Right renal pelvis (tissue), 4 donors: Measurements from ENCODE around the gene GRM8. TPM values are rescaled to one million over a fixed set of nuclear protein-coding genes. Genes with fewer than 3 reads are reported as not detected.

ENCODE experiments used
- DNase-seq, 4 donors: peaks; one replicate each; pipeline ENCODE4 v3.0.0-alpha.2; 2013; ENCODE audit warnings: low read depth in 4 of 4, low spot score in 3 of 4, missing footprints in 1 of 4
- polyA plus RNA-seq, 4 donors: library from polyadenylated mRNA; unstranded; fragments of 120-200 nt; gene quantifications; one replicate each; pipeline ENCODE4 v1.2.1, GENCODE V29; 2013; ENCODE audit not compliant: insufficient read length in 4 of 4

Gene GRM8
- polyA plus RNA-seq, 4 donors, result 7.0 to 10.0 (median 8.9) TPM

GRCh38 chr7:127040042-127040441 lies 212.7 kb downstream of the GRM8 start:
- no peak for DNase-seq

- DNase-seq, result no peak
These were observed 213.2 kb downstream of the GRM8 start for GRCh38 chr7:127039541-127039940.

DNA sequence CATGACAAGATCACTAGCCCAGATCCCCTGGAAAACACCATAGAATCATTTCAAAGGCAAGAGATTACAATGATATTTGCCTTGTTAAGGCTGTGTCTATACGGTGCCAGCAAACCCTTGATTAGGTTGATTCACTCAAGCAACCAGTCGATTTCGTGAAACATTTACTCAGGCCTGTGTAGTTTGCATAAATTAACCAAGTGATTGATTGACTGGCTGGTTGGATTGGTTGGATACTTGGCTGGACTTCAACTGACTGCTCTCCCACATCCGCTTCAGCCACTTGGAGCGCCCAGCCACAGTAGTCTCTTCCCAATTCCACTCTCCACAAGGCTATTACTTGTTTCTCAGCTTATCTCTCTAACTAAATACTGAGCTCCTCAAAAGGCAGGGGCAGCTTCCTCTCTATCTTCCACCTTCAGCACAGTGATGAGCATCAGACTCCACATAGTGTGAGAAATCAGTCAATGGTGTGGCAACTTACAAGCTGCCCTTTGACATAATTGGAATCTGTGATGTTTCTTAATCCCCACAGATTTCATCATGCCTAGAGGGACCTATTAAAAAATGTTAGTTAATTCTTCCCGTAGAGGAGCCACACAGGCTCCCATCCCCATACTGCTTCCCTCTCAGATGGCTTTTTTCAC lies 217.4 kb downstream of the GRM8 start:
- DNase-seq, result peak in 3 of 4 donors; percentile 15 to 46 (median 33)

GRCh38 chr7:127034186-127034806 lies 218.4 kb downstream of the GRM8 start:
- no peak for DNase-seq

DNA sequence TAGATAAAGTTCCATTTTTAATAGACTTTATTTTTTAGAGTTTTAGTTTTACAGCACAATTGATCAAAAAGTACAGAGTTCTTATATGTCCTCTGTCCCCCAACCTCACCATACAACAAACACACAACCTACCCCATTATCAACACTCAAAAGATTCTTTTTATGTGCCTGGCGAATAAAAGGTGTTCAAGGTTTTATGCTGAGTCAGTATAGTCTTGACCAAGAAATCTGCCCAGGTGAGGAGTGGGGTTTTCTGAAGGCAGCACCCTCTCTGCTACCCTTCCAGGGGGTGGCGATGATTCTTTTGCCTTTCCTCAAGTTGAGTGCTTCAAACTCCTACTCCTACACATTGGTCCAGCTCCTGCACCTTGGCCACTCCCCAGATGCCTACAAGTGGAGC lies 222.9 kb downstream of the GRM8 start:
- no peak for DNase-seq

- no peak for DNase-seq
These were observed 230.9 kb downstream of the GRM8 start for GRCh38 chr7:127021857-127022256.

DNA sequence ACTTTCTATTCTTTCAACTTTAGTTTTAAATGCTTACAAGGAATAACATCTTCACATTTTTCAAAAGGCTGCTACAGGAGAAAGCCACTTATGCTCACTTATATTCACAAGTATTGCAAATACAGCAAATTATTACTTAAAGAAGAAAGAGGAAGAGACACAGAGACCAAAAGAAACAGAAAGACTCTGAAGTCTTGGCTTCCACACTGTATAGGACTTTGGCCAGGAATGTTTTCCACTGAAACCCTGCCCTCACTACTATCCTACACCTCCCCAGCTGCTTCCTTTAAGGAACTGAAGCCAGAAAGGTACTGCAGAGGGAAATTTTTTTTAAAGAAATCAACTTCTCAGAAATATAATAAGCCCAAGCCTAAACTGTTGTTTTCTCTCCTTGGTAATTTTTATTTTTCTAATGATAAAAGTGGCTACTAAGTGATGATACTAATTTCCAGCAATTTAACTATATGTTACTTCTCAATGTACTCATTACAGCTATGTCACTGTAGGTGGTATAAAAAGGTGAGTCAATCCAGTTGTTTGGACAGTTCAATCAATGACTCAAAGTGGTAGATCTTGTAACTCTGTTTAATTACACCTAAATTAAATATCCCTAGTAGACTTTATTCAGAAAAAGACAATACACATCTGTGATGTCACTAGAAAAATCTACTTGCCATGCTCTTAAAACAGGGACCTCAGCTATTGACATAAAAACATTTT lies 231.6 kb downstream of the GRM8 start:
- no peak for DNase-seq

GRCh38 chr7:127018889-127019288 lies 233.9 kb downstream of the GRM8 start:
- no peak for DNase-seq

GRCh38 chr7:127017196-127017595 lies 235.5 kb downstream of the GRM8 start:
- DNase-seq, result no peak

DNA sequence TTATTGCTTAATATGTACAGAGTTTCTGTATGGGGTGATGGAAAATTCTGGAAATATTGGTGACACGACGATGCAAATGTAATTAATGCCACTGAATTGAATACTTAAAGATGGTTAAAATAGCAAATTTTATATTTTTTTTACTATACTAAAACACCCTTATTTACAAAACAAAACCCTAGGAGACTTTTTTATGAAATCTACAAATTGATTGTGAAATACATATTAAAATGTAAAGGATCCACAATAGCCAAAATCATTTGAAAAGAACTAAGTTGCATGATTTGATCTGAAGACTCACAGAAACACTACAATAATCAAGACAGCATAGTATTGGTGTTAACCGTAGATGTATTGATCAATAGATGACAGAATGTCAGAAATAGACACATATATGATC lies 252.0 kb downstream of the GRM8 start:
- no peak for DNase-seq

DNA sequence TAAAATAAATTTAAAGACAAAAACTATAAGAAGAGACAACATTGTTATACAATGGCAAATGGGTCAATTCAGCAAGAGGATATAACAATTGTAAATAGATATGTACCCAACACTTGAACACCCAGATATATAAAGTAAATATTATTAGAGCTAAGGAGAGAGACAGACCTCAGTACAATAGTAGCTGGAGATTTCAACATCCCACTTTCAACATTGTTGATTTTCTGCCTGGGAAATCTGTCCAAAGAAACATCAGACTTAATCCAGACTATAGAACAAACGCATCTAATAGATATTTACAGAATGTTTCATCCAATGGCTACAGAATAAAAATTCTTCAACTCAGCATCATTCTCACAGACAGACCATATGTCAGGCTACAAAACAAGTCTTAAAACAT lies 256.1 kb downstream of the GRM8 start:
- no peak for DNase-seq

DNA sequence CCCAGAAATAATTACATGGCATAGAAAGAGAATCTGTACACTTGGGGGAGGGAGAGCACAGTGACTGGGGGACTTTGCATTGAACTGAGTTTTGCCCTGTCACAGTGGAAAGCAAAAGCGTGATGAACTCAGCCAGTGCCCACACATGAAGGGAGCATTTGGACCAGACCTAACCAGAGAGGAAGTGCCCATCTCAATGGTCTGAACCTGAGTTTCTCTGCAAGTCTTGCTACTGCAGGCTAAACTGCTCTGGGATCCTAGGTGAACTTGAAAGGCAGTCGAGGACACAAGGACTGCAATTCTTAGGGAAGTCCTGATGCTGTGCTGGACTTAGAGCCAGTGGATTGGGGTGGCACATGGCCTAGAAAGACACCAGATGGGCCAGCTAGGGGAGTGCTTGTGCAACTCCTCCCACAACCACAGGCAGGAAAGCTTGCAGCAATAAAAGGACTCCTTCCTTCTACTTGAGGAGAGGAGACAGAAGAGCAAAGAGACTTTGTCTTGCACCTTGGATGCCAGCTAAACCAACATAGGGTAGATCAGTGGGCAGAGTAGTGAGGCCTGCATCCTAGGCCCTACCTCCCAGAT lies 259.0 kb downstream of the GRM8 start:
- DNase-seq, result no peak

GRCh38 chr7:126988022-126988421 lies 264.7 kb downstream of the GRM8 start:
- DNase-seq, result no peak

- no peak for DNase-seq
These were observed 273.0 kb downstream of the GRM8 start for GRCh38 chr7:126979722-126980121.

DNA sequence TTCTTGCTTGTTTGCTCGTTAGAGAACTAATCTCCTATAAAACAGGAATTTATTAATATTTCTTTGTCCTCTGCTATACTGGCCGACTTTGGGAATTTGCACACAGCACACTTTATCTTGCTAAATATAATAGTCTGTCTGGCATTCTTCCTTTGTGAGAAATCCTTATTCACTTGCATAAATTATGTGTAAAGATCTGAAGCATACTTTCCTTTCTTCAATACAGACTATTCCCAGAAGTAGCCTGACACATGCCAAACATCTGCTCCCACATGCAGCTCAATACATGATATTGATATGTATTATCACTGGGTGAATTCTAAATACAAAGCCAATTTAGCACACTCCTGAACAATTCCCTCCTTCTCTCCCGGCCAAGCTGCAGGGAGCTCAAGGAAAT lies 273.9 kb downstream of the GRM8 start:
- DNase-seq, result no peak

DNA sequence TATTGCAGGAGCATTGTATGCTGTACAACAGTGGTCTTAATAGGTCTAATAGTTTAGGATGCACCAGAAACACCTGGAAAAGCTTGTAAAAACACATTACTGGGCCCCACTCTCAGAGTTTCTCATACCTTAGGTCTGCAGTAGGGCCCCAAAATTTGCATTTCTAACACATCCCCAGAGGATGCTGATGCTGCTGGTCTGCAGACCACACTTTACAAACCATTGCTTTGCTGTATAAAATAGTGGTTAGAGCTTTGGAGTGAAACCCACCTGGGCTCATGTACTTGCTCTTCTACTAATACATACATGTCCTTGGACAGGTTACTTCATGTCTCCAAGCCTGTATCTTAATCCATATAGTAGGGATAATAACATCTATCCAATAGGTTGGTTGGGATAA lies 279.7 kb downstream of the GRM8 start:
- no peak for DNase-seq

- DNase-seq, result no peak
These were observed 280.2 kb downstream of the GRM8 start for GRCh38 chr7:126972571-126972970.

DNA sequence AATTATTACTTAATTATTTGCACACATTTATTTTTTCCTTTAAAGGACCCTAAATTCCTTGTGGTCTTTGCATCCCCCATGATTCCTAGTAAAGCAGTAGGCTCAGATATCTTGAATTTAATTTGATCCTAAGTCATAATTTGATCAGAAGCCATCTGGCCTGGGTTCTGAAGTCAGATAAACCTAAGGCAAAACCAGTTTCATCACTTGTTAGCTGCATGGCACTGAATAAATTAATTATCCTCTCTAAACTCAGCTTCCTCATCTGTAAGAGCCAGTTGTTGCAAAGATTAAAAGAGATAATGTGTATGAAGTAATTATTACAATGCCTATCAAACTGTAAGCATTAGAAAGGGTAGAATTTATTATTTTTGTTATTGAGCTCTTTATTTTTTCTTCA lies 293.1 kb downstream of the GRM8 start:
- DNase-seq, result no peak

GRCh38 chr7:126958367-126958766 lies 294.4 kb downstream of the GRM8 start:
- no peak for DNase-seq

DNA sequence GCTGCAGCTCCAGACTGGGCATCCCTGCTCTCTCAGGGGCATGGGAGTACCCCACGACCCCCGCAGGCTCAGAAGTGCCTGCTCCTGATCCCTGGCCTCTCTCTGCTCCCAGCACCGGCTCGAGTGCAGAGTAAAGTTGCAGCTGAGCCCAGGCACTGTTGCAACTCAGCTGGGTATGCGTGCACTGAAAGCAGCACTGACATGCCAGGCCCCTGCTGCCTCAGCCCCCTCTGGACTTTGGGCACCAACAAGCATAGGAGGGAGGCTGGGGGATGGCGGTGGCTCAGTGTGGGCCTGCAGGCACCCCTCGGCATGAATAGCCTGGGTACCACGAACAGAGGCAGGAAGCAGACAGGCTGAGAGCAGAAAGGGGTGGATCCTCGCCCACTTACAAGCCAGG lies 295.3 kb downstream of the GRM8 start:
- DNase-seq, result no peak

- DNase-seq, result no peak
These were observed 299.3 kb downstream of the GRM8 start for GRCh38 chr7:126953461-126953860.

DNA sequence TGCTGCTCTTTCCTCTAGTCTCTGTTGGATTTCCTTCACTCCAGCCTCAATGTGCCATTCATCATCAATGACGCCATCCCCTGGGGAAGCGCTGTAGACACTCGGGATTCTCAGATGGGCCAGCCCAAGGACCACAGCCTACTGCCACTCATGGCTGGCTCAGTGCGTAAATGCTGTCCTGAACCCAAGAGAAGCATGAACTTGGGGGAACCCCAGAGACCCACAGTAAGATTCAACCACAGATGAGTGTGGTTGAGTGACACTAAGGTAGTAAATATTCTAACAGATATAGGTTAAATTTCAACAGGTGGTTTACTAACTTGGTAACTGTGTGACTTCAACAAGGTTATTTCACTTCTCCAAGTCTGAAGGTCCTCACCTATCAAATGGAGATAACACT lies 304.1 kb downstream of the GRM8 start:
- no peak for DNase-seq
